ENCODE data around the gene FCER2.

The FCER2 gene

DNA sequence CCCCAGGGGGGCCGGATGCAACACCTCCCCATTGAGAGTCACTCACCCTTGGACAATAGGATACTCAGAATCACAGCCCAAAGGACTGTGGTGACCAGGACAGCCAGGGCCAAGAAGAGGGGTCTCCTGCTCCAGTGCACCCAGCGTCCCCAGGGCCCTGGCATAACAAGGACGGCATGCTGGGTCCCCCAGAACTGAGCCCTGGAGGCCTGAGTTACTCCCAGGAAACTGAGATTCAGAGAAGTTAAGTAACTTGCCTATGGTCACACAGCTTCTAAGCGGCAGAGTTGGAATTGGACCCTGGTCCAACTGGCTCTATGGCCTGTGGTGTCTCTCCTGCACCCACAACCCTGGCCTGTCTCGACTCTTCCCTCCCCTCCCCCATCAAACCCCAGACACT, 29.7 kb upstream of the FCER2 start:
- peaks cover 85% of the 10 kb centered on the region for H3K27me3 ChIP-seq (ENCODE audit: insufficient read depth, low read length)
- H3K4me3 ChIP-seq (ENCODE audit: low read length): no peak overlapping the region
- H3K36me3 ChIP-seq (ENCODE audit: insufficient read depth, low read length): no peaks in the 10 kb centered on the region
- H3K27ac ChIP-seq (ENCODE audit: low read depth, low read length): no peak overlapping the region
- no peak overlapping the region for H3K9ac ChIP-seq (ENCODE audit: low read depth, low read length)
- no peaks in the 10 kb centered on the region for H3K9me3 ChIP-seq (ENCODE audit: insufficient read depth, low read depth, low read length)
- WGBS: 82% methylated on average over 5 of the region's 5 CpGs
- H3K4me1 ChIP-seq (ENCODE audit: insufficient read depth, low read length): no peaks in the 10 kb centered on the region

DNA sequence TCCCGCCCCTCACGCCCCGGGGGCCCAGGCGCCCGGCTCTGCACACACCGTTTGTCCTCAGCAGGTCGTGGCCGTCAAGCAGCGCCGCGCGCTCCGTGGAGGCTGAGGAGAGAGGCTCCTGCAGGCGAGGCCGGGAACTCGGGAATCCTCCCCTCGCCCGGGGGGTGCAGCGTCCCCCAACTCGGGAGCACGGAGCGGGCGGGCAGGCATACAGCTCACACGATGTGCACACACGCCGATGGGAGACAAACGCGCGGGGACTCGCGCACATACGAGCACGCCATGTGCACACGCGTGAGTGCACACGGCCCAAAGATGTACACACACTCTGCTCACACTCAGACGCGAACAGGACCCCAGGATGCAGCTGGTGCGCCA, 29.3 kb upstream of the FCER2 start:
- Histone ChIP-seq H3K27ac (ENCODE audit: low read depth, low read length) (no peak overlapping the region), H3K4me1 (ENCODE audit: insufficient read depth, low read length) (no peaks in the 10 kb centered on the region), H3K9ac (ENCODE audit: low read depth, low read length) (no peak overlapping the region), H3K4me3 (ENCODE audit: low read length) (no peak overlapping the region; the same call in 1 of the 2 replicates), H3K9me3 (ENCODE audit: insufficient read depth, low read depth, low read length) (no peaks in the 10 kb centered on the region), H3K36me3 (ENCODE audit: insufficient read depth, low read length) (no peaks in the 10 kb centered on the region), H3K27me3 (ENCODE audit: insufficient read depth, low read length) (peaks cover 84% of the 10 kb centered on the region)
- WGBS: 74% methylated on average over 39 of the region's 39 CpGs

DNA sequence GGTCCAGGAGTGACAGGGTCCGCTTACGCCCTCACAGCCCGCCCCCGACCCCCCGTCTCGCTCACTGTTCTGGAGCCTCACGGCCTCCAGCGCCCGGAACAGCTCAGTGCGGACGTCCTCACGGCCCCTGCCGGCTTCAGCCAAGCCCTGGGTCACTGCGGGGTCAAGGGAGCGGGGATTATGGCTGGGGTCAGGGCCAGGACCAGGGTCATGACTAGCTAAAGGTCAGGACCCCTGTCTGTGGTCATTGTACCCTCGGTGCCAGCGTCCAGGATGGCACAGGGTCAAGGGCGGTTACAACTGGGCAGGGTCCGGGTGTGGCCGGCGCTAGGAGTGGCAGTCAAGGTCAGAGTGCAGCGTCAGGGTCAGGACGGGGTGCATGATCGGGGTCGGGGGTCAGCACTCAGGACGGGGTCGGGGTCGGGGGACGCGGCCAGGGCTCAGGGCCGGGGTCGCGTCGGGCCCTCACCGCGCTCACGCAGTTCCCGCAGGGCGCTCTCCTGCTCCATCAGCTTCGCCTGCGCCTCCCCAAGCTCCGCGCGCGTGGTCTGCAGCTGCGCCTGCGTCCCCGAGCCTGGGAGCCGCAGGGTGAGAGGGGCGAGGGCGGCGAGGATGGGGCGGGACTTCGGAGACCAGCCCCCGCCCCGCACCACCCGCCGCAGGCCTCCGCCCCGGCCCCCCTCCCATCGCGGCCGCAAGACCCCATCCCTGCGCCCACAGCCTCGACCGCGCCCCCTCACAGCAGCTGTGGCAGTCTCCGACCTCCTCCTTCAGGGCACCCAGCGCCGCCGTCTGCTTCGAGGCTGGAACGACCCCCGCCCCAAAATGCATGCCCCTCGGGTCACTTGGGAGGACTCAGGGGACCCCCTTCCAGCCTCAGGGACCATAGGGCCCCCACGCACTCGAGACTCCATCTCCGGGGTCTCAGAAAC, 28.6 kb upstream of the FCER2 start:
- 16% methylated on average over 77 of the region's 78 CpGs for WGBS
- Histone ChIP-seq H3K27me3 (ENCODE audit: insufficient read depth, low read length) (peaks cover 81% of the 10 kb centered on the region), H3K4me1 (ENCODE audit: insufficient read depth, low read length) (no peaks in the 10 kb centered on the region), H3K9me3 (ENCODE audit: insufficient read depth, low read depth, low read length) (no peaks in the 10 kb centered on the region), H3K9ac (ENCODE audit: low read depth, low read length) (no peak overlapping the region), H3K4me3 (ENCODE audit: low read length) (peak overlapping the region; percentile 38), H3K36me3 (ENCODE audit: insufficient read depth, low read length) (no peaks in the 10 kb centered on the region), H3K27ac (ENCODE audit: low read depth, low read length) (no peak overlapping the region)

- no peak overlapping the region for H3K27ac ChIP-seq (ENCODE audit: low read depth, low read length)
- peaks cover 75% of the 10 kb centered on the region for H3K27me3 ChIP-seq (ENCODE audit: insufficient read depth, low read length)
- peak overlapping the region; percentile 38 for H3K4me3 ChIP-seq (ENCODE audit: low read length)
- H3K4me1 ChIP-seq (ENCODE audit: insufficient read depth, low read length): no peaks in the 10 kb centered on the region
- no peaks in the 10 kb centered on the region for H3K9me3 ChIP-seq (ENCODE audit: insufficient read depth, low read depth, low read length)
- no peaks in the 10 kb centered on the region for H3K36me3 ChIP-seq (ENCODE audit: insufficient read depth, low read length)
- no peak overlapping the region for H3K9ac ChIP-seq (ENCODE audit: low read depth, low read length)
- 33% methylated on average over 34 of the region's 34 CpGs for WGBS
Measured at GRCh38 chr19:7729831-7730285, 27.9 kb upstream of the FCER2 start.

GRCh38 chr19:7729211-7729610, 27.3 kb upstream of the FCER2 start:
- H3K4me3 ChIP-seq (ENCODE audit: low read length): peak overlapping the region; percentile 38; the same call in 1 of the 2 replicates
- H3K9me3 ChIP-seq (ENCODE audit: insufficient read depth, low read depth, low read length): no peaks in the 10 kb centered on the region
- no peak overlapping the region for H3K9ac ChIP-seq (ENCODE audit: low read depth, low read length)
- H3K4me1 ChIP-seq (ENCODE audit: insufficient read depth, low read length): no peaks in the 10 kb centered on the region
- H3K36me3 ChIP-seq (ENCODE audit: insufficient read depth, low read length): no peaks in the 10 kb centered on the region
- H3K27me3 ChIP-seq (ENCODE audit: insufficient read depth, low read length): peaks cover 68% of the 10 kb centered on the region
- no peak overlapping the region for H3K27ac ChIP-seq (ENCODE audit: low read depth, low read length)
- 52% methylated on average over 16 of the region's 16 CpGs for WGBS

DNA sequence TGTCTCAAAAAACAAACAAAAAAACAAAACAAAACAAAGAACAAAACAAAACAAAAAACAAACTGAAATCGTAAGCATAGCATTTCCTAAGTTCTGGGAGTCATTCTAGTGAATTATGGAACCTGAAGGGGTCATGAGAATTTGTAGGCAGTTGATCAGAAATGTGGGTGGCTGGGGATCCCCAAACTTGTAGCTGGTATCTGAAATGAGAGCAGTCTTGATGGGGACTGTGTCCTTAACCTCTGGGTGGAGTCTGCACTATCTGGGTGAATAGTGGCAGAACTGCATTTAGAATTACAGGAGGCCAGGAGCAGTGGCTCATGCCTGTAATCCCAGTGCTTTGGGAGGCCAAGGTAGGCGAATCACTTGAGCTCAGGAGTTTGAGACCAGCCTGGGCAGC, 23.9 kb upstream of the FCER2 start:
- H3K27me3 ChIP-seq (ENCODE audit: insufficient read depth, low read length): peaks cover 39% of the 10 kb centered on the region
- H3K27ac ChIP-seq (ENCODE audit: low read depth, low read length): no peak overlapping the region
- no peaks in the 10 kb centered on the region for H3K4me1 ChIP-seq (ENCODE audit: insufficient read depth, low read length)
- H3K9me3 ChIP-seq (ENCODE audit: insufficient read depth, low read depth, low read length): no peaks in the 10 kb centered on the region
- H3K4me3 ChIP-seq (ENCODE audit: low read length): no peak overlapping the region
- H3K9ac ChIP-seq (ENCODE audit: low read depth, low read length): no peak overlapping the region
- WGBS: 72% methylated on average over 2 of the region's 2 CpGs
- H3K36me3 ChIP-seq (ENCODE audit: insufficient read depth, low read length): no peaks in the 10 kb centered on the region

- Histone ChIP-seq H3K27me3 (ENCODE audit: insufficient read depth, low read length) (peaks cover 4% of the 10 kb centered on the region), H3K27ac (ENCODE audit: low read depth, low read length) (no peak overlapping the region), H3K4me1 (ENCODE audit: insufficient read depth, low read length) (no peaks in the 10 kb centered on the region), H3K9ac (ENCODE audit: low read depth, low read length) (no peak overlapping the region), H3K9me3 (ENCODE audit: insufficient read depth, low read depth, low read length) (no peaks in the 10 kb centered on the region), H3K4me3 (ENCODE audit: low read length) (no peak overlapping the region), H3K36me3 (ENCODE audit: insufficient read depth, low read length) (no peaks in the 10 kb centered on the region)
- 67% methylated on average over 5 of the region's 5 CpGs for WGBS
Measured at GRCh38 chr19:7722231-7722651, 20.3 kb upstream of the FCER2 start.

GRCh38 chr19:7720351-7720750, 18.4 kb upstream of the FCER2 start:
- Histone ChIP-seq H3K9me3 (ENCODE audit: insufficient read depth, low read depth, low read length) (no peaks in the 10 kb centered on the region), H3K4me3 (ENCODE audit: low read length) (no peak overlapping the region), H3K9ac (ENCODE audit: low read depth, low read length) (no peak overlapping the region), H3K27ac (ENCODE audit: low read depth, low read length) (no peak overlapping the region), H3K4me1 (ENCODE audit: insufficient read depth, low read length) (no peaks in the 10 kb centered on the region), H3K36me3 (ENCODE audit: insufficient read depth, low read length) (no peaks in the 10 kb centered on the region), H3K27me3 (ENCODE audit: insufficient read depth, low read length) (no peaks in the 10 kb centered on the region)
- WGBS: 90% methylated on average over 6 of the region's 6 CpGs

GRCh38 chr19:7718668-7719067, 16.7 kb upstream of the FCER2 start:
- Histone ChIP-seq H3K4me3 (ENCODE audit: low read length) (no peak overlapping the region), H3K27ac (ENCODE audit: low read depth, low read length) (no peak overlapping the region), H3K4me1 (ENCODE audit: insufficient read depth, low read length) (no peaks in the 10 kb centered on the region), H3K9ac (ENCODE audit: low read depth, low read length) (no peak overlapping the region), H3K27me3 (ENCODE audit: insufficient read depth, low read length) (no peaks in the 10 kb centered on the region), H3K36me3 (ENCODE audit: insufficient read depth, low read length) (no peaks in the 10 kb centered on the region), H3K9me3 (ENCODE audit: insufficient read depth, low read depth, low read length) (no peaks in the 10 kb centered on the region)
- WGBS: 79% methylated on average over 8 of the region's 8 CpGs

DNA sequence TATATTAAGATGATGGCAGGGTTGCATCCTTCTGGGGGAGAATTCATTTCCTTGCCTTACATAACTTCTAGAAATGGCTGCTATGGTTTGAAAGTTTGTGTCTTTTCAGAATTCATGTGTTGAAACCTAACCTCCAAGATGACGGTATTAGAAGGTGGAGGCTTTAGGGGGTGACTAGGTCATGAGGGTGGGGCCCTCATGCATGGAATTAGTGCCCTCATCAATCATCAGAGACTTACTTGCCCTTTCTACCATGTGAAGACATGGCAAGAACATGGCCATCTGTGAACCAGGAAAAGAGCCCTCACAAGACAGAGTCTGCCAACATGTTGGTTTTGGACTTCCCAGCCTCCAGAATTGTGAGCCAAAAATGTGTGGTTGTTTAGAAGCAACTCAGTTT, 14.8 kb upstream of the FCER2 start:
- WGBS: 82% methylated on average over 1 of the region's 1 CpG
- Histone ChIP-seq H3K27ac (ENCODE audit: low read depth, low read length) (no peak overlapping the region), H3K9me3 (ENCODE audit: insufficient read depth, low read depth, low read length) (no peaks in the 10 kb centered on the region), H3K36me3 (ENCODE audit: insufficient read depth, low read length) (no peaks in the 10 kb centered on the region), H3K4me1 (ENCODE audit: insufficient read depth, low read length) (no peaks in the 10 kb centered on the region), H3K9ac (ENCODE audit: low read depth, low read length) (no peak overlapping the region), H3K4me3 (ENCODE audit: low read length) (no peak overlapping the region), H3K27me3 (ENCODE audit: insufficient read depth, low read length) (no peaks in the 10 kb centered on the region)

DNA sequence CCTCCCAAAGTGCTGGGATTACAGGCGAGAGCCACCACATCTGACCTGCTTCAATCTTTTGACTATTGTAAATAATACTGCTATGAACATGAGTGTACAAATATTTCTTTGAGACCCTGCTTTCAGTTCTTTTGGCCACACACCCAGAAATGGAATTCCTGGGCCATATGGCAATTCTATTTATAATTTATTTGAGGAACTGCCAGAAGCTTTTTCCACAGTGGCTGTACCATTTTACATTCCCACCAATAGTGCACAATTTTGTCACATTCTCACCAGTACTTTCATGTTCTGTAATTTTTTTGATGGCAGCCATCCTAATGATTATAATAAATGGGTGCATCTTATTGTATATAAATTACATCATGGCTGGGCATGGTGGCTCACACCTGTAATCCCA, 13.7 kb upstream of the FCER2 start:
- Histone ChIP-seq H3K36me3 (ENCODE audit: insufficient read depth, low read length) (no peaks in the 10 kb centered on the region), H3K27me3 (ENCODE audit: insufficient read depth, low read length) (no peaks in the 10 kb centered on the region), H3K27ac (ENCODE audit: low read depth, low read length) (no peak overlapping the region), H3K4me1 (ENCODE audit: insufficient read depth, low read length) (no peaks in the 10 kb centered on the region), H3K4me3 (ENCODE audit: low read length) (no peak overlapping the region), H3K9ac (ENCODE audit: low read depth, low read length) (no peak overlapping the region), H3K9me3 (ENCODE audit: insufficient read depth, low read depth, low read length) (no peaks in the 10 kb centered on the region)
- 100% methylated on average over 1 of the region's 1 CpG for WGBS
